Measurements from ENCODE around the gene GPATCH1. TPM values are rescaled to one million over a fixed set of nuclear protein-coding genes. Genes with fewer than 3 reads are reported as not detected.
A peak's percentile ranks its signal among the peaks of the same experiment; 100 is the strongest.

The GPATCH1 gene
- total RNA-seq, 1 donor from 2014 or later, result 6.3 TPM

- no peaks in the 10 kb centered on the region for H3K27me3 ChIP-seq (ENCODE audit: control insufficient read depth, insufficient read depth, low read length)
- H3K36me3 ChIP-seq (ENCODE audit: control insufficient read depth, insufficient read depth, low read length), result no peaks in the 10 kb centered on the region
- DNase-seq (ENCODE audit: low read depth) (peak; percentile 30), FAIRE-seq (no peak)
- no peak overlapping the region for H3K4me3 ChIP-seq (ENCODE audit: low read depth, low read length)
- TF ChIP-seq CTCF (IDR thresholded peaks at IDR 0.05; ENCODE audit: insufficient read depth, low read length, severe bottlenecking), result no peak
Observed at GRCh38 chr19:33156334-33156733, 75.4 kb downstream of the GPATCH1 start.

GRCh38 chr19:33157906-33158305 lies 76.9 kb downstream of the GPATCH1 start:
- FAIRE-seq (no peak), DNase-seq (ENCODE audit: low read depth) (no peak)
- H3K27me3 ChIP-seq (ENCODE audit: control insufficient read depth, insufficient read depth, low read length), result no peaks in the 10 kb centered on the region
- no peak overlapping the region for H3K4me3 ChIP-seq (ENCODE audit: low read depth, low read length)
- H3K36me3 ChIP-seq (ENCODE audit: control insufficient read depth, insufficient read depth, low read length), result no peaks in the 10 kb centered on the region
- no peak for TF ChIP-seq CTCF (IDR thresholded peaks at IDR 0.05; ENCODE audit: insufficient read depth, low read length, severe bottlenecking)

GRCh38 chr19:33158365-33158764 lies 77.4 kb downstream of the GPATCH1 start:
- H3K4me3 ChIP-seq (ENCODE audit: low read depth, low read length), result no peak overlapping the region
- H3K27me3 ChIP-seq (ENCODE audit: control insufficient read depth, insufficient read depth, low read length), result no peaks in the 10 kb centered on the region
- FAIRE-seq, result no peak
- TF ChIP-seq CTCF (IDR thresholded peaks at IDR 0.05; ENCODE audit: insufficient read depth, low read length, severe bottlenecking), result no peak
- no peak for DNase-seq (ENCODE audit: low read depth)
- no peaks in the 10 kb centered on the region for H3K36me3 ChIP-seq (ENCODE audit: control insufficient read depth, insufficient read depth, low read length)

- Histone ChIP-seq H3K4me3 (ENCODE audit: low read depth, low read length) (no peak overlapping the region), H3K27me3 (ENCODE audit: control insufficient read depth, insufficient read depth, low read length) (no peaks in the 10 kb centered on the region), H3K36me3 (ENCODE audit: control insufficient read depth, insufficient read depth, low read length) (no peaks in the 10 kb centered on the region)
- FAIRE-seq (no peak), DNase-seq (ENCODE audit: low read depth) (no peak)
- no peak for TF ChIP-seq CTCF (IDR thresholded peaks at IDR 0.05; ENCODE audit: insufficient read depth, low read length, severe bottlenecking)
Observed at GRCh38 chr19:33159149-33159548, 78.2 kb downstream of the GPATCH1 start.

- no peak for FAIRE-seq
- no peak overlapping the region for H3K4me3 ChIP-seq (ENCODE audit: low read depth, low read length)
- H3K27me3 ChIP-seq (ENCODE audit: control insufficient read depth, insufficient read depth, low read length), result no peaks in the 10 kb centered on the region
- no peaks in the 10 kb centered on the region for H3K36me3 ChIP-seq (ENCODE audit: control insufficient read depth, insufficient read depth, low read length)
- no peak for TF ChIP-seq CTCF (IDR thresholded peaks at IDR 0.05; ENCODE audit: insufficient read depth, low read length, severe bottlenecking)
- DNase-seq (ENCODE audit: low read depth), result no peak
Observed at GRCh38 chr19:33159893-33160292, 78.9 kb downstream of the GPATCH1 start.

- no peaks in the 10 kb centered on the region for H3K27me3 ChIP-seq (ENCODE audit: control insufficient read depth, insufficient read depth, low read length)
- no peak for DNase-seq (ENCODE audit: low read depth)
- no peak for FAIRE-seq
- no peak for TF ChIP-seq CTCF (IDR thresholded peaks at IDR 0.05; ENCODE audit: insufficient read depth, low read length, severe bottlenecking)
- H3K36me3 ChIP-seq (ENCODE audit: control insufficient read depth, insufficient read depth, low read length), result no peaks in the 10 kb centered on the region
- H3K4me3 ChIP-seq (ENCODE audit: low read depth, low read length), result no peak overlapping the region
Observed at GRCh38 chr19:33161201-33161600, 80.2 kb downstream of the GPATCH1 start.
